GM18907 (cell line): ENCODE results near the gene TTLL8.
"Not testable (repeated sequence)": the region's sequence is repeated elsewhere in the genome, so short reads cannot be mapped to it uniquely, and the experiment has no call there.

Source experiments
- ATAC-seq: cut with Tn5 transposase; IDR thresholded peaks from one replicate; pipeline ENCODE4 v1.9.1; 2021; ENCODE audit warnings: mild to moderate bottlenecking, moderate library complexity; ENCODE audit not compliant: unreplicated experiment

TTLL8 gene

DNA sequence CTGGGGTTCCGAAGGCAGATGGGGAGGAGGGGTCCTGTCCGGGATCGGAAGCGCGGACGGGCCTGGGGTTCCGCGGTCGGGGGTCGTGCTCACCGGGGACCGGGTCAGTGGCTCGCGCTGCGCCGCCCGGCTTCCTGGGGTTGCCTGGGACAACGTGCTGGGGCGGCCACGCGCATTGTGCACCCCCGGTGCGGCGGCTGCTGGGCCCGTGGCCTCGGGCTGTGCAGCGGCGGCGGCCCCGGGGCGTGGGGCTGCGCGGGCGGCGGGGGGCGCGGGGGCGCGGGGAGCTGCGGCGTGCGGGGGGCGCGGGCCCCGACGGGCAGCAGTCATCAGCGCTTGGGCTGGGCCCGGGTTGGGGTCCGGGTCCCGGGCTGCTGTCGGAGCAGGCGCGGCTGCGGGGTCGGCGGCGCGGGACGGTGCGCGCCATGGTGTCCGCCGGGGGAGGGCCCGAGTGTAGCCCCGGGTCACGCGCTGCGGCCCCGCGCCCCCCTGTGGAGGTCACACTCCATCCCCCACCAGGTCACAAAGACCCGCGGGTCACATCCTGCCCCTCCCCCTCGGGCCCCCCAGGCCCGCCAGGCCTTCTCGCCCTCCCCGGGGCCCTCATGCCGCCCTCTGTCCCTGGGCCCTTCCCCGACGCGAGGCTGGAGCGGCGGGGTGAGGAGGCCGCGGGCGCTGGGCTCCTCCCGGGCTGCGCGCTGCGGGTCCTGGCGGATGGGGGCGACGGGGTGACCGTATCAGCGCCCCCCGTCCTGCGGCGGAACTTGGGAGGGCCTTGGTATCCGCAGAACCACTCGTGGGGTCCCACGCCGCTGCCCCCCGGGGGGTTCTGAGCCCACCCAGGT lies at the start of gene TTLL8:
TSS of gene TTLL8 (minus strand) at position 238 of the 845 bp plus-strand sequence.
- no peak for ATAC-seq

DNA sequence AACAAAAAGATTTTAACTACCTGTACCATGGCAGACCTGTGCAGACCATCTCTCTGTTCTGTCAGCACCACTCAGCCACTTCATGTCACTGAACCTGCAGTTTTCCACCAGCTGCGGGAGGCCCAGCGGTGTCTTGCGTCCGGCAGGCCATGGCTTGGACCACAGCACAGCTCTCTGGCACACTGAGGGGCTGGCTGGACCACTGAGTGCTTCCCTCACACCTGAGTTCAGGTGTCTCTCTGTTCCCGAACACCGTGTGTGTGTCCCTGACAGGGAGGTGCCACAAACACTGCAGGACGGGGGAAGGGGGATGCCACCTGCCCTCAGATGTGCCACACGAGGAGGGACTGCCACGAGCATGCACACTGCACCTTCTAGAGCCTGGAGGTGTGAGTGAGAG lies 49.4 kb upstream of the TTLL8 start:
- no peak for ATAC-seq

GRCh38 chr22:50105208-50106100 lies 47.4 kb upstream of the TTLL8 start:
- ATAC-seq = no peak

DNA sequence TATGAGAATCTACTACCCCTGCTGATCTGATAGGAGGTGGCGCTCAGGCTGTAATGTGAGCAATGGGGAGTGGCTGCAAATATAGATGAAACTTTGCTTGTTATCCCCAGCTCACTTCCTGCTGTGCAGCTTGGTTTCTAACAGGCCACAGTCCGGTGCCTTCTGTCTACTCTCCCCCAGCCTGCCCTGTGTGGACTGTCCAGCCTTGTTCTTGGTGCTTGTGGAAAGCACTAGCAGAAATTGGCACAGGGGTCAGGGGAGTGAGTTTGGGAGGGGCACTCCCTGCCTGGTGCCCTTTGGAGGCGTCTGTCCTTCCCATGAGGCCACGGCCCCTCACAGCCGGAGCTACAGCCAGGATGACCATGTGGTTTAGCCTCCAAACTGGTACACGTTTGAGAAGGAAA lies 46.0 kb upstream of the TTLL8 start:
- no peak for ATAC-seq

GRCh38 chr22:50102946-50103345 lies 44.8 kb upstream of the TTLL8 start:
- ATAC-seq = no peak

GRCh38 chr22:50101870-50102565 lies 43.9 kb upstream of the TTLL8 start:
- no peak for ATAC-seq

DNA sequence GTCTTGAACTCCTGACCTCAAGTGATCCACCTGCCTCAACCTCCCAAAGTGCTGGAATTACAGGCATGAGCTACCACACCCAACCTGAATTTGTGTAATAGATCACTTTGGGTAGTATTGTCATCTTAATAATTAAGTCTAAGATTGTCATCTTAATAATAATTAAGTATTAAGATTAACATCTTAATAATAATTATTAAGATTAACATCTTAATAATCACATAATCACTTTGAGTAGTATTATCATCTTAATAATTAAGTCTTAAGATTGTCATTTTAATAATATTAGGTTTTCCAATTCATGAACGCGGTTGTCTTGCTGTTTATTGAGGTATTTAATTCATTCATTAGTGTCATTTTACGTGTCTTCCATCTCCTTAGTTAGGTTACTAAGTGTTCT lies 40.0 kb upstream of the TTLL8 start:
- ATAC-seq = no peak

DNA sequence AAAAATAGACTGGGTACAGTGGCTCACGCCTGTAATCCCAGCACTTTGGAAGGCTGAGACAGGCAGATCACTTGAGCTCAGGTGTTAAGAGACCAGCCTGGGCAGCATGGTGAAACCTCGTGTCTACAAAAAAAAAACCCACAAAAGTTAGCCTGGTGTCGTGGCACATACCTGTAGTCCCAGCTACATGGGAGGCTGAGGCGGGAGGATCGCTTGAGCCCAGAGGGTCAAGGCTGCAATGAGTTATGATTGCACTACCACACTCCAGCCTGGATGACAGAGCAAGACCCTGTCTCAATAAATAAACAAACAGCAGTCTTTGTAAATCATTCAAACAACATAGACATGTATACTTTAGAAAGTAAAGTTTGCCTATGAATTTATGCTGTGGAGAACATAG lies 34.2 kb upstream of the TTLL8 start:
- ATAC-seq = no peak

DNA sequence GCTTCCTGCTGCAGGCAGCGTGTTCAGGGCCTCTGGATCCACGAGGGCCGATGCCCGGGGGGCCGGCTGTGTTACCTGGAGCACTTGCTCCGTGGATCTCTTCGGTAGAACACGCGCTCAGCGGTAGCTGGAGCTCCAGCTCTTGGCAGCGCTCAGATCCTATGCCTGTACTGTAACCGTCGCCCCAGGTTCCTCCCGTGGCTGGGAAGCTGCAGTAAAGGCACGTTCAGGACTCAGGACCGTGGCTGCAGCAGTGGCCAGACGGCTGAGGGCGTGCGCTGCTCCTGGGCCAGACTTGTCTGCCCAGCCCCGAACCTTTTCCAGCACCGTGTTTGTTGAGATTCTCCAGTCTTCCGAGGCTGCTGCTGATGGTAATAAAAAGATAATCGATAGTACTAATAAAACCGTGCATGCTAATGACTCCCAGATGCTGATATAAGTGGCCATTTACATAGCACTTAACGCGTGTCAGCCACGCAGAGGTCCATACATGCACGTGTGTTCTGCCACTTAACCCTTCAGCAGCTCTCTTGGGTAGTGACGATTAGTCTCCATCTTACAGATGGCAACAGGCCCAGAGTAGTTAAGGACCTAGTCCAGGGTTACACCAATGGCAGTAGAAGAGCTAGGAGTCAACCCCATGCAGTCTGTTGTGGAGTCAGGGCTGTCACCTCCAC lies 33.1 kb upstream of the TTLL8 start:
- ATAC-seq = no peak

DNA sequence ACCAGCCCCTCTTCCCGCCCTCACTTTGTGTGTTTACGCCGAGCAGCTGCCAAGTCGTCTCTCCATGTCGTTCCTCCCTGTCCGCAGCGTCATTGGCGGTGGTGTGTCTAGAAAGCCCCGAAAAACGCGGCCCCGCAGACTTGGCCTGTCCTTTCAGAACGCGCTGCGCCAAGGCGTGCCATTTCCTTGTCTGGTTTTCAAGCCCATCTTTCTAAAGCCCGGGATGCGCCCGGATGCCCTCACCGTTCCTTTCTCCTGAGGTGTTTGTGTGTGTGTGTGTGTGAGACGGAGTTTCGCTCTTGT lies 32.3 kb upstream of the TTLL8 start:
- ATAC-seq = no peak

- no peak for ATAC-seq
These were observed 31.7 kb upstream of the TTLL8 start, which contains the start of gene MOV10L1 for GRCh38 chr22:50089682-50090411. TSS of gene MOV10L1 (plus strand) at chr22:50090006. CDS start at chr22:50090089, 83 bp downstream.

- no peak for ATAC-seq
These were observed 31.1 kb upstream of the TTLL8 start for GRCh38 chr22:50089231-50089630.

- ATAC-seq = no peak
These were observed 30.0 kb upstream of the TTLL8 start for GRCh38 chr22:50088096-50088495.

GRCh38 chr22:50087646-50088045 lies 29.5 kb upstream of the TTLL8 start:
- no peak for ATAC-seq

DNA sequence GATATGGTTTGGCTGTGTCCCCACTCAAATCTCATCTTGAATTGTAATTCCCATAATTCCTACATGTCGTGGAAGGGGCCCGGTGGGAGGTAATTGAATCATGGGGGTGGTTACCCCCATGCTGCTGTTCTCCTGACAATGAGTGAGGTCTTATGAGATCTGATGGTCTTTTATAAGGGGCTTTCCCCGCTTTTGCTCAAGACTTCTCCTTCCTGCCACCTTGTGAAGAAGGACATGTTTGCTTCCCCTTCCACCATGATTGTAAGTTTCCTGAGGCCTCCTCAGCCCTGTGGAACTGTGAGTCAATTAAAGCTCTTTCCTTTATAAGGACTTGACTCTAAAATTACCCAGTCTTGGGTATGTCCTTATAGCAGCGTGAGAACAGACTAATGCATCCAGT lies 28.9 kb upstream of the TTLL8 start:
- not testable (repeated sequence) for ATAC-seq

DNA sequence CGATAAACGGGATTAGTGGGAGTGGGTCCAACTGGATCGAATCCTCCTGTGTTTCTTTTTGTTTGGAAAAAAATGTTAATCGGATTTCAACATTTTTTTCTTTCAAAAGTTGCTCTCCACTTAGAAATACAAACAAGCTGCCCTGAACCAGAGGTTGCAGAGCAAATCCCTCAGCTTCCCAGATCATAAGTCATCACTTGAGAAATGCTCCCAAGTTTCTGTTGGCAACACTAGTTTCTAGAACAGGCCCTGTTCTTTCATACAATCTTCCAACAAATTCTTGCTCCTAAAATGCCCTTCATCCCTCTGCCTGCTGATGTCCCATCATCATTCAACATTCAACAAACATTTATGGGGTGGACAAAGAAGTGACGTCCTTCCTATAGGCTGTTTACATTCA lies 28.4 kb upstream of the TTLL8 start:
- no peak for ATAC-seq

DNA sequence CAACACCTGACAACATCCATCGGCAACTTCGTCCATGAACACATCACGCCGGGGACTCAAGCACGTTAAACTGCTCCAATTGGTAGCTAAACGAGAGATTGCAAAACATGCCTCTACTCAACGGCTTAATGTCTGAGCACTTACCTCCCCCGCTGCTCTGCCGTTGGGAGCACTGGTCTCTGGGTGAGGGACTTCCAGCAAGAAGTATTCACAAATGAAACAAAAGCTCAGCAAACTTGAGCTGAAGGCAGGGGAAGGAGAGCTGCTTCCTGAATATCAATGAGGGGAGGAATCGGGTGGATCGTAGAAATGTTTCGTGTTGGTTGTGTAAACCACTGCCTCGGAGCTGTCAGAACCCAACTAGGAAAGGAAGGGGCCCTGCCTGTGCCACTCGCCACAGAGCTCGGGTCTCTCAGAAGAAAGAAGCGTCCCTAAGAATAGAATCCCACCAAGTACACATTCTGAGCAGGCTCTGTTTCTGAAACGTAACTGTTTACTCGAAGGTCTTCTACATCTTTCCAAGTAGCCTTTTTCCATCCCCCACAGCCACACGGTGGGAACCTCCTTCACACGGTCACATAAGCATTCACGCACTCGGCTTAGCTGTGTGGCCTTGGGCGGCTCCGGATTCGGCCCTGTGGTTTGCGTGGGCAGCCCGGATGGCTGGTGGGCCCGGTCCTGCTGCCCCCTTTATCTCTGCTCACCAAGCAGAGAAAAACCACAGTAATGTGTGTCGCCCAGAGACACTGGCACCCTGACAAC lies 27.3 kb upstream of the TTLL8 start, which contains the start of gene MLC1:
TSS of gene MLC1 (minus strand) at position 216 of the 762 bp plus-strand sequence. CDS start 524 bp downstream, outside the sequence.
- ATAC-seq = no peak

- no peak for ATAC-seq
These were observed 26.5 kb upstream of the TTLL8 start for GRCh38 chr22:50084614-50085021.

GRCh38 chr22:50084080-50084477 lies 26.0 kb upstream of the TTLL8 start:
- ATAC-seq = no peak
